IgD-negative memory B cell (primary cell): Measurements from ENCODE around the gene CCNK. TPM values are rescaled to one million over a fixed set of nuclear protein-coding genes. Genes with fewer than 3 reads are reported as not detected.
A peak's percentile ranks its signal among the peaks of the same experiment; 100 is the strongest.

Experiments used
- H3K27ac Mint-ChIP-seq, 3 donors: one replicate each; pipeline ENCODE4 v1.8.0; 2020 to 2022; ENCODE audit warnings: mild to moderate bottlenecking in 3 of 3, mixed read lengths in 3 of 3, moderate library complexity in 1 of 3
- H3K27me3 Mint-ChIP-seq: one replicate; pipeline ENCODE4 v1.8.0; 2021; ENCODE audit warnings: mixed read lengths
- H3K36me3 Mint-ChIP-seq: one replicate; pipeline ENCODE4 v1.8.0; 2020; ENCODE audit warnings: mild to moderate bottlenecking, mixed read lengths
- H3K4me1 Mint-ChIP-seq, 3 donors: one replicate each; pipeline ENCODE4 v1.8.0; 2020 to 2022; ENCODE audit warnings: mixed read lengths in 3 of 3, mild to moderate bottlenecking in 1 of 3
- H3K4me3 Mint-ChIP-seq, 4 donors: one replicate each; pipeline ENCODE4 v1.8.0; 2020 to 2022; ENCODE audit warnings: mild to moderate bottlenecking in 4 of 4, mixed read lengths in 4 of 4, moderate library complexity in 3 of 4
- H3K9me3 Mint-ChIP-seq, 3 donors: one replicate each; pipeline ENCODE4 v1.8.0; 2020 to 2021; ENCODE audit warnings: mixed read lengths in 3 of 3, mild to moderate bottlenecking in 1 of 3
- polyA plus RNA-seq: library from polyadenylated mRNA; unstranded; fragments of 300-500 nt; fragmentation: Illumina TruSeq; gene quantifications from one replicate; pipeline ENCODE4 v1.2.3, GENCODE V29; 2021

Gene CCNK
- polyA plus RNA-seq, 1 donor from 2014 or later = 26.8 TPM

- no peaks in the 10 kb centered on the region for H3K9me3 Mint-ChIP-seq
- H3K36me3 Mint-ChIP-seq = peaks cover 1% of the 10 kb centered on the region
- no peak overlapping the region for H3K4me3 Mint-ChIP-seq
- no peak overlapping the region for H3K27ac Mint-ChIP-seq
- no peaks in the 10 kb centered on the region for H3K4me1 Mint-ChIP-seq
- no peaks in the 10 kb centered on the region for H3K27me3 Mint-ChIP-seq
These were observed 36.6 kb downstream of the CCNK start for GRCh38 chr14:99517643-99518381.

GRCh38 chr14:99518441-99519346, 37.5 kb downstream of the CCNK start:
- Mint-ChIP-seq H3K36me3 (peaks cover 1% of the 10 kb centered on the region), H3K27me3 (no peaks in the 10 kb centered on the region), H3K4me1 (no peaks in the 10 kb centered on the region), H3K4me3 (no peak overlapping the region), H3K9me3 (no peaks in the 10 kb centered on the region), H3K27ac (no peak overlapping the region)

GRCh38 chr14:99519347-99519881, 38.2 kb downstream of the CCNK start:
- Mint-ChIP-seq H3K27me3 (no peaks in the 10 kb centered on the region), H3K4me1 (no peaks in the 10 kb centered on the region), H3K4me3 (no peak overlapping the region), H3K36me3 (peaks cover 1% of the 10 kb centered on the region), H3K9me3 (no peaks in the 10 kb centered on the region), H3K27ac (no peak overlapping the region)

- no peaks in the 10 kb centered on the region for H3K27me3 Mint-ChIP-seq
- H3K36me3 Mint-ChIP-seq = no peaks in the 10 kb centered on the region
- H3K4me1 Mint-ChIP-seq = no peaks in the 10 kb centered on the region
- H3K4me3 Mint-ChIP-seq = no peak overlapping the region
- H3K27ac Mint-ChIP-seq = peak overlapping the region in 1 of 3 donors; percentile 96
- no peaks in the 10 kb centered on the region for H3K9me3 Mint-ChIP-seq
These were observed 38.8 kb downstream of the CCNK start for GRCh38 chr14:99519931-99520421.

DNA sequence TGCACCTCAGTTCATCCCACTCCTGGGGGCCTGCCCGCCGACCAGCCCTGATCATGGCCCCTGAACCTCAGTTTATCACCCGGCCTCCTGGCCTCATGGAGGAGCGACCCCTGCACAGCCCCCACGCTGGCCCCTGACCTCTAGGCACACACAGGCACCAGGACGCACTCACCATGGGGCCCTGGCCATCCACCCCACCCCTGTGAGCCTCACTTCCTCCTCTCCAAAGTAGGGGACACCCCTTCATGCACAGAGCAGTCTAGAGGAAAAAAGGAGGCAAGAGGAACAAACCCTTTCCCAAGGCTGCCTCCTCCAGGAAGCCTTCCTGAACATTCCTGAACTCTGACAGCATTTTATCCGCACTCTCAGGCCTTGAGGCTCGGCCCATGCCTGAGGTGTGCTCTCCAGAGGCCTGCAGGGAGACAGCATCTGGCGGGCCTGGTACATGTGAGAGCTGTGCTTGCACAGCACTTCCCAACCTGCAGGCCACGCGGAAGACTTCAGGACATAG, 39.4 kb downstream of the CCNK start:
- H3K27me3 Mint-ChIP-seq = no peaks in the 10 kb centered on the region
- peaks cover 0 to 2% (median 0%) of the 10 kb centered on the region in 3 donors for H3K4me1 Mint-ChIP-seq

GRCh38 chr14:99521176-99522024, 40.2 kb downstream of the CCNK start:
- H3K4me3 Mint-ChIP-seq = no peak overlapping the region

More for the DNA sequence above, 39.4 kb downstream of the CCNK start:
- Mint-ChIP-seq H3K36me3 (no peaks in the 10 kb centered on the region), H3K9me3 (no peaks in the 10 kb centered on the region), H3K27ac (peak overlapping the region in 2 of 3 donors; percentile 67 to 96), H3K4me3 (no peak overlapping the region)

DNA sequence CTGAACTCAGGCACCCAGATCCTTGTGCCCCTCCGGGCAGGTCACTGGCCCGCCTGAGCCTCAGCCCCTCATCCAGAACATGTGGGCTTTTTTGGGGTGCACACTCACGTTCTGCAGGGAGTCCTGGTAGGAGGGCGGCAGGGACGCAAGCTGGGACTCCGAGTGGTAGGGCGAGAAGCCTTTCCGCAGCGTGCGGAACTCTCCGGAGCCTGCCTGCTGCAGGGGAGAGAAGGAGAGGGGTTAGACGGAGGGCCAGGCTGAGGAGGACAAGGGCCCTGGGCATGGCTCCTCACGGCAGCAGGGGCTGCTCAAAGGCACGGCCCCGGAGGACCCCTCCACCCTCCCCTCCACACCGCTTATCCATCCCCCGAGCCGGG, 40.8 kb downstream of the CCNK start:
- no peaks in the 10 kb centered on the region for H3K36me3 Mint-ChIP-seq
- H3K27ac Mint-ChIP-seq = no peak overlapping the region
- no peaks in the 10 kb centered on the region for H3K9me3 Mint-ChIP-seq
- H3K27me3 Mint-ChIP-seq = no peaks in the 10 kb centered on the region
- no peak overlapping the region for H3K4me3 Mint-ChIP-seq
- H3K4me1 Mint-ChIP-seq = peaks cover 0 to 2% (median 0%) of the 10 kb centered on the region in 3 donors

More at GRCh38 chr14:99521176-99522024, 40.2 kb downstream of the CCNK start:
- no peaks in the 10 kb centered on the region for H3K27me3 Mint-ChIP-seq
- peak overlapping the region in 2 of 3 donors; percentile 67 to 96 for H3K27ac Mint-ChIP-seq
- no peaks in the 10 kb centered on the region for H3K36me3 Mint-ChIP-seq
- H3K4me1 Mint-ChIP-seq = peaks cover 0 to 2% (median 0%) of the 10 kb centered on the region in 3 donors
- no peaks in the 10 kb centered on the region for H3K9me3 Mint-ChIP-seq

GRCh38 chr14:99522457-99522891, 41.3 kb downstream of the CCNK start:
- H3K27ac Mint-ChIP-seq = no peak overlapping the region
- no peaks in the 10 kb centered on the region for H3K9me3 Mint-ChIP-seq
- H3K36me3 Mint-ChIP-seq = no peaks in the 10 kb centered on the region
- peaks cover 0 to 2% (median 0%) of the 10 kb centered on the region in 3 donors for H3K4me1 Mint-ChIP-seq
- no peak overlapping the region for H3K4me3 Mint-ChIP-seq
- no peaks in the 10 kb centered on the region for H3K27me3 Mint-ChIP-seq

DNA sequence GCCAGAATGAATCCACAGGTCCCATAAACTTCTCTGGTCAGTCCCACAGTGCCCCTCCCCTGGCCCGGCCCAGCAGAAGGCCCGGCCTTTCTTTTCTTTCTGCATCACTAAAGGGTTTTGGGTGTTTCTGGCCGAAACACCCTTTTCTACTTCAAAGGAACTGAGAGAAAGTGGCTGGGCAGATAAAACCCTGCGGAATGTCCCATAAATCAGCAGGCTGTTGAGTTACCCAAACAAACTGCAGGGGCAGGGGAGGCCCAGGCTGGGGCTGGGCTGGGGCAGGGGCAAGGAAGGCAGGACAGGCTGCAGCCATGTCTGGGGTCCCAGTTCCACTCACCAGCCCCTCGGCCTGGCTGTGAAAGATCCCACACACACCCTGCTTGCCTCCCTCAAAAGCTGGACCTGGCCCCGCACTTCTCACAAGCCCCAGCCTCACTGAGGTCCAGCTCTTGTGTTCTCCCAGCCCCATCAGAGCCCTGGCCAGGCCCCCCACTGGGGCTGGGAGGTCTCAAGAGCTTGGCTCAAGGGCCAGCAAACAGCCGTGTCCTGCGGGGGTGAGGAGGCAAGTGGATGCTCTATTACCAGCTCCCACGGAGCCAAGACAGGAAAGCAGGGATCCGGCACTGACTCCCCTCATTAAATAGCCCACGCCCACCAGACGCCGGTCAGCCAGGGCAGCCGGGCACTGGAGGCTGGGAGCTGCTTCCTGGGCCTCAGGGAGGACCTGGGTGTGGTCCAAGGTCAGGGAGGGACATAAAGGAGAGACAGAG, 41.9 kb downstream of the CCNK start:
- H3K27me3 Mint-ChIP-seq = no peaks in the 10 kb centered on the region
- H3K27ac Mint-ChIP-seq = no peak overlapping the region
- no peaks in the 10 kb centered on the region for H3K36me3 Mint-ChIP-seq
- no peak overlapping the region for H3K4me3 Mint-ChIP-seq
- H3K4me1 Mint-ChIP-seq = peaks cover 0 to 2% (median 0%) of the 10 kb centered on the region in 3 donors
- H3K9me3 Mint-ChIP-seq = no peaks in the 10 kb centered on the region

GRCh38 chr14:99523704-99524055, 42.5 kb downstream of the CCNK start:
- Mint-ChIP-seq H3K4me1 (peaks cover 0 to 2% (median 0%) of the 10 kb centered on the region in 3 donors), H3K36me3 (no peaks in the 10 kb centered on the region), H3K27me3 (no peaks in the 10 kb centered on the region), H3K27ac (no peak overlapping the region), H3K4me3 (no peak overlapping the region), H3K9me3 (no peaks in the 10 kb centered on the region)

- Mint-ChIP-seq H3K4me3 (no peak overlapping the region), H3K9me3 (no peaks in the 10 kb centered on the region), H3K27me3 (no peaks in the 10 kb centered on the region), H3K27ac (no peak overlapping the region), H3K36me3 (no peaks in the 10 kb centered on the region), H3K4me1 (peaks cover 0 to 2% (median 0%) of the 10 kb centered on the region in 3 donors)
These were observed 43.0 kb downstream of the CCNK start for GRCh38 chr14:99524091-99524661.

DNA sequence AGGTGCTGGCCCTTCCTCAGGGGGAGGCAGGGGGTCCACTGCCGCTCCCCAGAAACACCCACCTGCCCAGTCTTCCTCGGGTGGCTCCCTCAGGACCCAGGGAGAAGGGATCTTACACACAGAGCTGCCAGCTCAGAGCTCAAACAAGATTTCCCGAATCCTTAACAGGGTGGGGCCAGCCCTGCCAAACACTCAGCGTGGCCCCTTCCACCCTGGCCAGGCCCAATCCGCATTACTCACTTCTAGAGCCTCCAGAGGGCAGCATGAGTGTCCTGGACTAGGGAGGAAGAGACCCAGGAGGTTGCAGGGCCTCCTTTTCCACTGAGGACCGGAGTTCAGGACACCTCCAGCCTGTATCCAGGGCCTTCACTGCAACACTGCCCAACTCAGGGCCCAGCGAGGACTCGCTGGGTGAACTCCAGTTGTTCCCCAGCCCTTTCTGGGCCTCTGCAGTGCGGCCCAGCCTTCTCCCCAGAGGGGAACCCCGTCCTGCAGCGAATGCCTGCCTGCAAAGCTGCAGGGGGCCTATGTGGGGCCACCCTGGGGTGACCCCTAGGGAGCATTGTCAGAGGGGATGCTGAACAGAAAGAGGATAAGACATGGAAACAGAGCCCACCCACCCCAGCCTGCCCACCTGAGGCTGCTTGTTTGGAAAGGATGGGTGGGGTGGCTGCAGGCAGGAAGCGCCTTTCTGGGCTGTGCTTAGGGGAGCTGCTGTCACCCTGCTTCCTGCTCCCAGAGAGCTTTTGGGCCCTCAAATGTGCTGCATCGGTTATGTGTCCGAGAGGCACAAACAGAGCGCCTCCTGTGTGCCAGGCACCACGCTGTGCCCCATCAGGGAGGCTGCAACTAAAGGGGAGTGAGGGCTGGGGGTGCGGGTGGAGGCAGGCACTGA, 43.8 kb downstream of the CCNK start:
- Mint-ChIP-seq H3K9me3 (no peaks in the 10 kb centered on the region), H3K4me1 (peaks cover 0 to 2% (median 0%) of the 10 kb centered on the region in 3 donors), H3K36me3 (no peaks in the 10 kb centered on the region), H3K27me3 (no peaks in the 10 kb centered on the region), H3K27ac (no peak overlapping the region), H3K4me3 (peak overlapping the region in 1 of 4 donors; percentile 28)

DNA sequence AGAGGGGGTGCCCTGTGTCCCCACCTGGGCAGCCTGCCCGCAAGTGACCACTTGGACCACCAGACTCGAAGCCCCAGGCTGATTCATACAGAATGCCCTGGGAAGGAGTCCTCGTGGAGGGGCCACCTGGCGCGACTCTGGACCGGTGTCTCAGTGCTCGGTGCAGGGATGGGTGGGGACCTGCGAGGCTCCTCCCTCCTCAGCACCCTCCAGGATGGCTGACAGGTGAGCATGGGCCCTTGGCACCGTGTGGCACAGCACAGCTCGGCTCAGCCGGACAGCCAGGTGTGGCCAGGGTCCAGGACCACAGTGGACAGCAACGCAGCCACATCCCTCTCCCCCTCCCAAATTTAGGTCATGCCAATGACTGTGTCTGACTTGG, 44.5 kb downstream of the CCNK start:
- no peak overlapping the region for H3K4me3 Mint-ChIP-seq
- no peaks in the 10 kb centered on the region for H3K27me3 Mint-ChIP-seq
- peaks cover 0 to 2% (median 0%) of the 10 kb centered on the region in 3 donors for H3K4me1 Mint-ChIP-seq
- no peak overlapping the region for H3K27ac Mint-ChIP-seq
- no peaks in the 10 kb centered on the region for H3K36me3 Mint-ChIP-seq
- no peaks in the 10 kb centered on the region for H3K9me3 Mint-ChIP-seq
